ENCODE measurements around the gene MAP3K19.

DNA sequence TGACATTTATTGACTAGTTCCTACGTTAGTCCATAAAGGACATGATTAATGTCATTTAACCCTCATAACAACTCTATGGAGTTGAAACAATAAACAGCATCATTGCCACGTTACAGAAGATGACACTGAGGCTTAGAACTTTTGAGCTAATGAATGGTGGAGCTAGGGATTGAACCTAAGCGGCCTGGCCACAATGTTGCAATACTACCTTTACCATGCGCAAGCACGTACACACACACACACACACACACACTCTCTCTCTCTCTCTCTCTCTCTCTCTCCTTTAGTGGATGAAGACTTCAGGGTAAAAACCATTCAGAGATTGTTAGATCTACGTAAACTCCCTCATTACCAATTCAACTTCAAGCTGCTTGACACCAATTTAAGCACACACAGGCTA lies 875 bp upstream of the MAP3K19 start:
- no peak for TF ChIP-seq HDAC2 (IDR thresholded peaks at IDR 0.05)
- TF ChIP-seq BCL11A (IDR thresholded peaks at IDR 0.05; ENCODE audit: low read depth, low read length): no peak
- no peak for TF ChIP-seq SUZ12 (IDR thresholded peaks at IDR 0.05; ENCODE audit: unreplicated experiment)
- no peak for TF ChIP-seq ZNF217 (IDR thresholded peaks at IDR 0.05)
- TF ChIP-seq, protein P1, sequence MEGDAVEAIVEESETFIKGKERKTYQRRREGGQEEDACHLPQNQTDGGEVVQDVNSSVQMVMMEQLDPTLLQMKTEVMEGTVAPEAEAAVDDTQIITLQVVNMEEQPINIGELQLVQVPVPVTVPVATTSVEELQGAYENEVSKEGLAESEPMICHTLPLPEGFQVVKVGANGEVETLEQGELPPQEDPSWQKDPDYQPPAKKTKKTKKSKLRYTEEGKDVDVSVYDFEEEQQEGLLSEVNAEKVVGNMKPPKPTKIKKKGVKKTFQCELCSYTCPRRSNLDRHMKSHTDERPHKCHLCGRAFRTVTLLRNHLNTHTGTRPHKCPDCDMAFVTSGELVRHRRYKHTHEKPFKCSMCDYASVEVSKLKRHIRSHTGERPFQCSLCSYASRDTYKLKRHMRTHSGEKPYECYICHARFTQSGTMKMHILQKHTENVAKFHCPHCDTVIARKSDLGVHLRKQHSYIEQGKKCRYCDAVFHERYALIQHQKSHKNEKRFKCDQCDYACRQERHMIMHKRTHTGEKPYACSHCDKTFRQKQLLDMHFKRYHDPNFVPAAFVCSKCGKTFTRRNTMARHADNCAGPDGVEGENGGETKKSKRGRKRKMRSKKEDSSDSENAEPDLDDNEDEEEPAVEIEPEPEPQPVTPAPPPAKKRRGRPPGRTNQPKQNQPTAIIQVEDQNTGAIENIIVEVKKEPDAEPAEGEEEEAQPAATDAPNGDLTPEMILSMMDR (IDR thresholded peaks at IDR 0.05 in 2 of 3, conservative IDR thresholded peaks at IDR 0.05 in 1 of 3; ENCODE audit: control insufficient read depth in 2 of 3, extremely low read depth in 1 of 3, insufficient read depth in 1 of 3, low read depth in 3 of 3, low read length in 3 of 3): no peak
- TF ChIP-seq, protein P2, sequence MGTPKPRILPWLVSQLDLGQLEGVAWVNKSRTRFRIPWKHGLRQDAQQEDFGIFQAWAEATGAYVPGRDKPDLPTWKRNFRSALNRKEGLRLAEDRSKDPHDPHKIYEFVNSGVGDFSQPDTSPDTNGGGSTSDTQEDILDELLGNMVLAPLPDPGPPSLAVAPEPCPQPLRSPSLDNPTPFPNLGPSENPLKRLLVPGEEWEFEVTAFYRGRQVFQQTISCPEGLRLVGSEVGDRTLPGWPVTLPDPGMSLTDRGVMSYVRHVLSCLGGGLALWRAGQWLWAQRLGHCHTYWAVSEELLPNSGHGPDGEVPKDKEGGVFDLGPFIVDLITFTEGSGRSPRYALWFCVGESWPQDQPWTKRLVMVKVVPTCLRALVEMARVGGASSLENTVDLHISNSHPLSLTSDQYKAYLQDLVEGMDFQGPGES (IDR thresholded peaks at IDR 0.05): no peak
- no peak for TF ChIP-seq ASH2L (IDR thresholded peaks at IDR 0.05; ENCODE audit: borderline replicate concordance, low read depth)

Data from GM12878 (cell line).